Left ventricle myocardium inferior (tissue), 1 donor: ENCODE data around the gene NOS1AP. TPM values are rescaled to one million over a fixed set of nuclear protein-coding genes. Genes with fewer than 3 reads are reported as not detected.

Experiments used
- DNase-seq: peaks from one replicate; pipeline ENCODE4 v3.0.0-alpha.2; 2020
- H3K27ac ChIP-seq: fragments of 200-600 bp; replicated peaks from 2 replicates; pipeline ENCODE4 v1.8.0; 2021
- H3K27me3 ChIP-seq: fragments of 200-600 bp; 2 replicates; pipeline ENCODE4 v1.8.0; 2021; ENCODE audit warnings: low read depth
- H3K36me3 ChIP-seq: fragments of 200-600 bp; 2 replicates; pipeline ENCODE4 v1.8.0; 2021
- H3K4me1 ChIP-seq: fragments of 200-600 bp; 2 replicates; pipeline ENCODE4 v1.8.0; 2021
- H3K4me3 ChIP-seq: fragments of 200-600 bp; 2 replicates; pipeline ENCODE4 v1.8.0; 2021; ENCODE audit warnings: mild to moderate bottlenecking, moderate library complexity
- H3K9me3 ChIP-seq: fragments of 200-600 bp; replicated peaks from 2 replicates; pipeline ENCODE4 v1.8.0; 2021
- intact Hi-C: fragments of 100-400 bp; cut with micrococcal nuclease; formaldehyde crosslinking; loops from one replicate; pipeline ENCODE4 v1.11.0; 2022
- total RNA-seq: library from RNA; stranded (reverse); fragmentation: NEBNext Ultra II Directional; extraction: Animal tissue kit (Norgen Biotek cat#: 25700); gene quantifications from one replicate; pipeline ENCODE4 v1.2.1, GENCODE V29; 2021
- TF ChIP-seq, protein P1 (sequence below): fragments of 200-600 bp; IDR thresholded peaks from 2 replicates; pipeline ENCODE4 v1.8.0; 2021; ENCODE audit warnings: antibody characterized with exemption, mild to moderate bottlenecking, borderline replicate concordance
- donor health status: DM: no; HTN: yes; CAD: no; lungs with severe emphysema.

Gene NOS1AP
- total RNA-seq, 1 donor from 2014 or later: 6.2 TPM

- Histone ChIP-seq H3K27me3 (no peaks in the 10 kb centered on the region), H3K4me3 (no peak overlapping the region), H3K9me3 (peaks cover 7% of the 10 kb centered on the region), H3K27ac (no peak overlapping the region), H3K4me1 (no peaks in the 10 kb centered on the region), H3K36me3 (no peaks in the 10 kb centered on the region)
- intact Hi-C loops: no loop called here
- DNase-seq: no peak
- TF ChIP-seq, protein P1, sequence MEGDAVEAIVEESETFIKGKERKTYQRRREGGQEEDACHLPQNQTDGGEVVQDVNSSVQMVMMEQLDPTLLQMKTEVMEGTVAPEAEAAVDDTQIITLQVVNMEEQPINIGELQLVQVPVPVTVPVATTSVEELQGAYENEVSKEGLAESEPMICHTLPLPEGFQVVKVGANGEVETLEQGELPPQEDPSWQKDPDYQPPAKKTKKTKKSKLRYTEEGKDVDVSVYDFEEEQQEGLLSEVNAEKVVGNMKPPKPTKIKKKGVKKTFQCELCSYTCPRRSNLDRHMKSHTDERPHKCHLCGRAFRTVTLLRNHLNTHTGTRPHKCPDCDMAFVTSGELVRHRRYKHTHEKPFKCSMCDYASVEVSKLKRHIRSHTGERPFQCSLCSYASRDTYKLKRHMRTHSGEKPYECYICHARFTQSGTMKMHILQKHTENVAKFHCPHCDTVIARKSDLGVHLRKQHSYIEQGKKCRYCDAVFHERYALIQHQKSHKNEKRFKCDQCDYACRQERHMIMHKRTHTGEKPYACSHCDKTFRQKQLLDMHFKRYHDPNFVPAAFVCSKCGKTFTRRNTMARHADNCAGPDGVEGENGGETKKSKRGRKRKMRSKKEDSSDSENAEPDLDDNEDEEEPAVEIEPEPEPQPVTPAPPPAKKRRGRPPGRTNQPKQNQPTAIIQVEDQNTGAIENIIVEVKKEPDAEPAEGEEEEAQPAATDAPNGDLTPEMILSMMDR: no peak
Measured at GRCh38 chr1:162301696-162302095, 232.2 kb downstream of the NOS1AP start.

- intact Hi-C loops: no loop called here
- Histone ChIP-seq H3K4me3 (no peak overlapping the region), H3K36me3 (no peaks in the 10 kb centered on the region), H3K27me3 (no peaks in the 10 kb centered on the region), H3K27ac (no peak overlapping the region), H3K9me3 (peaks cover 11% of the 10 kb centered on the region), H3K4me1 (no peaks in the 10 kb centered on the region)
- TF ChIP-seq, protein P1: no peak
- no peak for DNase-seq
Measured at GRCh38 chr1:162302306-162303003, 233.0 kb downstream of the NOS1AP start.

DNA sequence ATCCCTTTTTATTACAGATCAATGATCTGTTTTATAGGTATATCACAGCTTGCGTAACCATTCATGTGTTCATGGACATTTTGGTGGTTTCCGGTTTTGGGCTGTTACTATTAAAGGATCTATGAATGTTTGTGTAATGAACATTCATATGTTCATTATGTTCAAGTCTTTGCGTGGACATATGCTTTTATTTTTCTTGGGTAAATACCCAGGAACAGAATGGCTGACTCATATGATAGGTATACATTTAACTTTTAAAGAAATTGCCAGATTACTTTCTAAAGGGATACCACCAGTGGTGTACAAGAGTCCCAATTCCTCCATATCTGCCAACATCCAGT lies 233.5 kb downstream of the NOS1AP start:
- TF ChIP-seq, protein P1: no peak
- Histone ChIP-seq H3K27ac (no peak overlapping the region), H3K36me3 (no peaks in the 10 kb centered on the region), H3K9me3 (peaks cover 16% of the 10 kb centered on the region), H3K27me3 (no peaks in the 10 kb centered on the region), H3K4me1 (no peaks in the 10 kb centered on the region), H3K4me3 (no peak overlapping the region)
- intact Hi-C loops: no loop called here
- no peak for DNase-seq

DNA sequence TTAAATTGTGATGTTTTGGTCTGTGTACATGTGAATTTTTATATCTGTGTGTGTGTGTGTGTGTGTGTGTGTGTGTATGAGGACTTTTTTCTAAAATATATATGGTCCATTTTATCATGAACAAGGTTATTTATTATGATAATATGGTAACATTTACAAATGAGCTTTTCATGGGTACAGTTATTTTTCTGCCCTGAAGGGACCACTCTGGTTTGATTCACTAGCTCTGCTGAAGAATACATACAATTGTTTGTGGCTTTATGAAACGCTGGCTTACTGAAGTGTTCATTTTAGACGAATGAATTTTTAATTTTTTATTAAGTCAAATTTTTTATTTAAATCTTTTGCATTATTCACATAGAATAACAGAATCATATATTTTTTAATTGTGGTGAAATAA lies 235.2 kb downstream of the NOS1AP start:
- Histone ChIP-seq H3K27ac (no peak overlapping the region), H3K4me1 (no peaks in the 10 kb centered on the region), H3K36me3 (no peaks in the 10 kb centered on the region), H3K9me3 (peaks cover 22% of the 10 kb centered on the region), H3K4me3 (no peak overlapping the region), H3K27me3 (no peaks in the 10 kb centered on the region)
- TF ChIP-seq, protein P1: no peak
- no peak for DNase-seq
- intact Hi-C loops: no loop called here

- peaks cover 21% of the 10 kb centered on the region for H3K9me3 ChIP-seq
- H3K36me3 ChIP-seq: no peaks in the 10 kb centered on the region
- TF ChIP-seq, protein P1: no peak
- intact Hi-C loops: no loop called here
- H3K27me3 ChIP-seq: no peaks in the 10 kb centered on the region
- no peaks in the 10 kb centered on the region for H3K4me1 ChIP-seq
- DNase-seq: no peak
- no peak overlapping the region for H3K27ac ChIP-seq
- no peak overlapping the region for H3K4me3 ChIP-seq
Measured at GRCh38 chr1:162305969-162306368, 236.5 kb downstream of the NOS1AP start.

GRCh38 chr1:162310337-162310736 lies 240.8 kb downstream of the NOS1AP start:
- Histone ChIP-seq H3K36me3 (no peaks in the 10 kb centered on the region), H3K27me3 (no peaks in the 10 kb centered on the region), H3K4me1 (no peaks in the 10 kb centered on the region), H3K4me3 (no peak overlapping the region), H3K9me3 (peaks cover 15% of the 10 kb centered on the region), H3K27ac (no peak overlapping the region)
- no peak for DNase-seq
- intact Hi-C loops: no loop called here
- TF ChIP-seq, protein P1: no peak
